Measurements from ENCODE around the gene ALDH5A1.

- TF ChIP-seq SIN3A (IDR thresholded peaks at IDR 0.05; ENCODE audit: borderline replicate concordance, insufficient read depth, low read length) (no peak), TAF1 (IDR thresholded peaks at IDR 0.05; ENCODE audit: borderline replicate concordance, insufficient read depth, low read length) (no peak)
- TF ChIP-seq, protein P1, sequence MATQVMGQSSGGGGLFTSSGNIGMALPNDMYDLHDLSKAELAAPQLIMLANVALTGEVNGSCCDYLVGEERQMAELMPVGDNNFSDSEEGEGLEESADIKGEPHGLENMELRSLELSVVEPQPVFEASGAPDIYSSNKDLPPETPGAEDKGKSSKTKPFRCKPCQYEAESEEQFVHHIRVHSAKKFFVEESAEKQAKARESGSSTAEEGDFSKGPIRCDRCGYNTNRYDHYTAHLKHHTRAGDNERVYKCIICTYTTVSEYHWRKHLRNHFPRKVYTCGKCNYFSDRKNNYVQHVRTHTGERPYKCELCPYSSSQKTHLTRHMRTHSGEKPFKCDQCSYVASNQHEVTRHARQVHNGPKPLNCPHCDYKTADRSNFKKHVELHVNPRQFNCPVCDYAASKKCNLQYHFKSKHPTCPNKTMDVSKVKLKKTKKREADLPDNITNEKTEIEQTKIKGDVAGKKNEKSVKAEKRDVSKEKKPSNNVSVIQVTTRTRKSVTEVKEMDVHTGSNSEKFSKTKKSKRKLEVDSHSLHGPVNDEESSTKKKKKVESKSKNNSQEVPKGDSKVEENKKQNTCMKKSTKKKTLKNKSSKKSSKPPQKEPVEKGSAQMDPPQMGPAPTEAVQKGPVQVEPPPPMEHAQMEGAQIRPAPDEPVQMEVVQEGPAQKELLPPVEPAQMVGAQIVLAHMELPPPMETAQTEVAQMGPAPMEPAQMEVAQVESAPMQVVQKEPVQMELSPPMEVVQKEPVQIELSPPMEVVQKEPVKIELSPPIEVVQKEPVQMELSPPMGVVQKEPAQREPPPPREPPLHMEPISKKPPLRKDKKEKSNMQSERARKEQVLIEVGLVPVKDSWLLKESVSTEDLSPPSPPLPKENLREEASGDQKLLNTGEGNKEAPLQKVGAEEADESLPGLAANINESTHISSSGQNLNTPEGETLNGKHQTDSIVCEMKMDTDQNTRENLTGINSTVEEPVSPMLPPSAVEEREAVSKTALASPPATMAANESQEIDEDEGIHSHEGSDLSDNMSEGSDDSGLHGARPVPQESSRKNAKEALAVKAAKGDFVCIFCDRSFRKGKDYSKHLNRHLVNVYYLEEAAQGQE (IDR thresholded peaks at IDR 0.05; ENCODE audit: insufficient read depth in 1 of 2, low read depth in 2 of 2, low read length in 2 of 2): no peak
Observed at GRCh38 chr6:24549674-24550353, 55.0 kb downstream of the ALDH5A1 start.

Data from PFSK-1 (cell line).